K562 (cell line): Measurements from ENCODE around the gene STIM1. TPM values are rescaled to one million over a fixed set of nuclear protein-coding genes. Genes with fewer than 3 reads are reported as not detected.

Experiments
- BHLHE40 ChIP-seq: IDR thresholded peaks from 2 replicates; pipeline ENCODE4 v1.6.1; 2011; ENCODE audit warnings: low read length, improper control_type of control experiment
- BRD9 ChIP-seq: fragments of 450-650 bp; IDR thresholded peaks from 2 replicates; pipeline ENCODE4 v1.6.1; 2018; ENCODE audit warnings: low read depth; ENCODE audit not compliant: partially characterized antibody
- CBFA2T3 ChIP-seq: fragments of 450-650 bp; IDR thresholded peaks from 2 replicates; pipeline ENCODE4 v1.6.1; 2017
- EP400 ChIP-seq: fragments of 450-650 bp; IDR thresholded peaks from 2 replicates; pipeline ENCODE4 v1.6.1; 2017; ENCODE audit warnings: antibody characterized with exemption, mild to moderate bottlenecking, moderate library complexity
- FOXJ2 ChIP-seq: fragments of 200-800 bp; sonication (Bioruptor generic); IDR thresholded peaks from 2 replicates; pipeline ENCODE4 v1.6.1; 2016; ENCODE audit warnings: missing genetic modification characterization, missing compliant biosample characterization
- HNRNPH1 ChIP-seq: fragments of 200-400 bp; formaldehyde crosslinking; optimal IDR thresholded peaks from 2 replicates; pipeline ENCODE3; 2017; ENCODE audit warnings: low read depth, mild to moderate bottlenecking, low read length, moderate library complexity
- MITF ChIP-seq: IDR thresholded peaks from 2 replicates; pipeline ENCODE4 v1.6.1; 2014; ENCODE audit warnings: antibody characterized with exemption
- NFXL1 ChIP-seq: fragments of 450-650 bp; formaldehyde crosslinking; IDR thresholded peaks from 2 replicates; pipeline ENCODE4 v1.4.0; 2021; ENCODE audit warnings: mild to moderate bottlenecking
- NR4A1 ChIP-seq, 2 experiments: fragments of 250-450 bp in 1 of 2; fragments of 450-650 bp in 1 of 2; sonication (Bioruptor Pico) in 1 of 2; IDR thresholded peaks; 2 replicates each; pipeline versions ENCODE4 v1.4.0 to v1.6.1; 2016 to 2020; ENCODE audit warnings: mild to moderate bottlenecking in 2 of 2, missing compliant biosample characterization in 1 of 2, missing genetic modification characterization in 1 of 2, moderate library complexity in 1 of 2
- RBFOX2 ChIP-seq: fragments of 200-400 bp; formaldehyde crosslinking; IDR thresholded peaks from 2 replicates; pipeline ENCODE4 v1.6.1; 2017; ENCODE audit warnings: low read depth, mild to moderate bottlenecking, low read length, moderate library complexity
- SMAD1 ChIP-seq: fragments of 150-350 bp; IDR thresholded peaks from 2 replicates; pipeline ENCODE4 v1.6.1; 2014; ENCODE audit warnings: low read length, low read depth; ENCODE audit not compliant: partially characterized antibody
- SMARCE1 ChIP-seq: fragments of 450-650 bp; IDR thresholded peaks from 2 replicates; pipeline ENCODE4 v1.7.1; 2016; ENCODE audit warnings: mild to moderate bottlenecking
- TAF9B ChIP-seq: fragments of 450-650 bp; IDR thresholded peaks from 2 replicates; pipeline ENCODE4 v1.6.1; 2018; ENCODE audit warnings: mild to moderate bottlenecking; ENCODE audit not compliant: partially characterized antibody
- XRCC4 ChIP-seq: IDR thresholded peaks from one replicate; pipeline ENCODE4 v1.6.1; 2011; ENCODE audit not compliant: insufficient read depth, insufficient read length; ENCODE audit errors: extremely low read depth
- ZNF224 ChIP-seq: sonication (generic); formaldehyde crosslinking; IDR thresholded peaks from 2 replicates; pipeline ENCODE4 v1.8.0; 2022; ENCODE audit warnings: mild to moderate bottlenecking, missing genetic modification reagents
- ZNF655 ChIP-seq: fragments of 250-450 bp; sonication (Bioruptor Pico); IDR thresholded peaks from 2 replicates; pipeline ENCODE4 v1.5.0; 2021
- ZSCAN32 ChIP-seq: fragments of 450-650 bp; formaldehyde crosslinking; IDR thresholded peaks from 2 replicates; pipeline ENCODE4 v1.4.0; 2020; ENCODE audit warnings: mild to moderate bottlenecking, moderate library complexity
- polyA plus RNA-seq, 8 experiments: library from polyadenylated mRNA; depleted of rRNA in 4 of 8; stranded (reverse) in 5 of 8; unstranded in 3 of 8; fragments of >200 nt; fragmentation: Nextera tagmentation in 2 of 8; fragmentation: Illumina TruSeq in 1 of 8; extraction: Ambion mirVana in 2 of 8; extraction: Trizol in 1 of 8; gene quantifications; 2 replicates each; pipeline versions ENCODE4 v1.2.1 to v1.2.3, GENCODE V29; 2011 to 2014; ENCODE audit warnings: inconsistent platforms in 1 of 8, missing spikeins in 1 of 8
- total RNA-seq, 7 experiments: library from RNA; depleted of rRNA in 6 of 7; stranded (reverse); fragments of >200 nt in 6 of 7; fragmentation: Illumina TruSeq in 2 of 7; extraction: Trizol in 2 of 7; gene quantifications; 2 replicates each; pipeline versions ENCODE4 v1.2.1 to v1.2.3, GENCODE V29; 2011 to 2021; ENCODE audit warnings: low replicate concordance in 1 of 7
- TF ChIP-seq, protein P1 (sequence below): fragments of 450-650 bp; IDR thresholded peaks from 2 replicates; pipeline ENCODE4 v1.6.1; 2016; ENCODE audit warnings: low read depth

STIM1 gene
- total and polyA plus RNA-seq, 9 of the 15 experiments (the other 6 are each of a cell fraction or from before 2014, with no cell fraction given) = 7.7 to 50.5 (median 22.5) TPM

DNA sequence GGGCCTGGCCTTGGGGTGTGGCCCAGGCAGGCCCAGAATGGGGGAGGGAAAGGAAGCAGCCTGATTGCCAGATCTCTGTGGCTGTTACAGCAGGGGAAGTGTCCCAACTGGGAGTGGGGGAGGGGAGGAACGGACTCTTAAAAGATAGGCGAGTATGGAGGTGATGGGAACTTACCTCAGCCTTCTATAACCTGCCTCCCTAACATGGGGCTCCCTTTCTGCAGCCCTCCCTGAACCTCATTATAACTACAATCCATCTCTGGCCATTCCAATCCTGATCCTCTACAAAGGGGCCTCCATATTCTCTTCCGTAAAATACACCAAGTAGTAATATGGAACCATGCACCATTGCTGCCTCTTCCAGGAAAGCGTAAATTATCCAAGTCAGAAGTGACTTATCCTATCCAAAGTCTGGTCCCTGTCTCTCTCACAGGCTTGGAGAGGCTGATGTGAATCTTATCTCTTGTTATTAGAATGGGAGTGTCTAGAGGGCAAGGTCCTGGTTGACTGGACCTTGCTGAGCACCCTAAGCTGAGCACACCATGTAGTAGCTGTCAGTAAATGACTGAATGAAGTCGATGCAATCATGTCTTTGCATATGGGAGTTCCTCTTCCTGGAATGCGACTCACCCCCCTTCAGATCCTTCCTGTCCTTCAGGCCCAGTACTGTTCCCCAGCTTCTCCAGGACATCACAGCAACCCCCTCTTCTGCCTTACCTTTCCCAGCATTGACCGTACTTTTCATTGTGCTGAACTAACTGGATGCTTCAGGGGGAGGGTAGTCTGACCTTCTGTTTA is 20.6 kb upstream of the STIM1 start (continued):
- TF ChIP-seq, protein P1, sequence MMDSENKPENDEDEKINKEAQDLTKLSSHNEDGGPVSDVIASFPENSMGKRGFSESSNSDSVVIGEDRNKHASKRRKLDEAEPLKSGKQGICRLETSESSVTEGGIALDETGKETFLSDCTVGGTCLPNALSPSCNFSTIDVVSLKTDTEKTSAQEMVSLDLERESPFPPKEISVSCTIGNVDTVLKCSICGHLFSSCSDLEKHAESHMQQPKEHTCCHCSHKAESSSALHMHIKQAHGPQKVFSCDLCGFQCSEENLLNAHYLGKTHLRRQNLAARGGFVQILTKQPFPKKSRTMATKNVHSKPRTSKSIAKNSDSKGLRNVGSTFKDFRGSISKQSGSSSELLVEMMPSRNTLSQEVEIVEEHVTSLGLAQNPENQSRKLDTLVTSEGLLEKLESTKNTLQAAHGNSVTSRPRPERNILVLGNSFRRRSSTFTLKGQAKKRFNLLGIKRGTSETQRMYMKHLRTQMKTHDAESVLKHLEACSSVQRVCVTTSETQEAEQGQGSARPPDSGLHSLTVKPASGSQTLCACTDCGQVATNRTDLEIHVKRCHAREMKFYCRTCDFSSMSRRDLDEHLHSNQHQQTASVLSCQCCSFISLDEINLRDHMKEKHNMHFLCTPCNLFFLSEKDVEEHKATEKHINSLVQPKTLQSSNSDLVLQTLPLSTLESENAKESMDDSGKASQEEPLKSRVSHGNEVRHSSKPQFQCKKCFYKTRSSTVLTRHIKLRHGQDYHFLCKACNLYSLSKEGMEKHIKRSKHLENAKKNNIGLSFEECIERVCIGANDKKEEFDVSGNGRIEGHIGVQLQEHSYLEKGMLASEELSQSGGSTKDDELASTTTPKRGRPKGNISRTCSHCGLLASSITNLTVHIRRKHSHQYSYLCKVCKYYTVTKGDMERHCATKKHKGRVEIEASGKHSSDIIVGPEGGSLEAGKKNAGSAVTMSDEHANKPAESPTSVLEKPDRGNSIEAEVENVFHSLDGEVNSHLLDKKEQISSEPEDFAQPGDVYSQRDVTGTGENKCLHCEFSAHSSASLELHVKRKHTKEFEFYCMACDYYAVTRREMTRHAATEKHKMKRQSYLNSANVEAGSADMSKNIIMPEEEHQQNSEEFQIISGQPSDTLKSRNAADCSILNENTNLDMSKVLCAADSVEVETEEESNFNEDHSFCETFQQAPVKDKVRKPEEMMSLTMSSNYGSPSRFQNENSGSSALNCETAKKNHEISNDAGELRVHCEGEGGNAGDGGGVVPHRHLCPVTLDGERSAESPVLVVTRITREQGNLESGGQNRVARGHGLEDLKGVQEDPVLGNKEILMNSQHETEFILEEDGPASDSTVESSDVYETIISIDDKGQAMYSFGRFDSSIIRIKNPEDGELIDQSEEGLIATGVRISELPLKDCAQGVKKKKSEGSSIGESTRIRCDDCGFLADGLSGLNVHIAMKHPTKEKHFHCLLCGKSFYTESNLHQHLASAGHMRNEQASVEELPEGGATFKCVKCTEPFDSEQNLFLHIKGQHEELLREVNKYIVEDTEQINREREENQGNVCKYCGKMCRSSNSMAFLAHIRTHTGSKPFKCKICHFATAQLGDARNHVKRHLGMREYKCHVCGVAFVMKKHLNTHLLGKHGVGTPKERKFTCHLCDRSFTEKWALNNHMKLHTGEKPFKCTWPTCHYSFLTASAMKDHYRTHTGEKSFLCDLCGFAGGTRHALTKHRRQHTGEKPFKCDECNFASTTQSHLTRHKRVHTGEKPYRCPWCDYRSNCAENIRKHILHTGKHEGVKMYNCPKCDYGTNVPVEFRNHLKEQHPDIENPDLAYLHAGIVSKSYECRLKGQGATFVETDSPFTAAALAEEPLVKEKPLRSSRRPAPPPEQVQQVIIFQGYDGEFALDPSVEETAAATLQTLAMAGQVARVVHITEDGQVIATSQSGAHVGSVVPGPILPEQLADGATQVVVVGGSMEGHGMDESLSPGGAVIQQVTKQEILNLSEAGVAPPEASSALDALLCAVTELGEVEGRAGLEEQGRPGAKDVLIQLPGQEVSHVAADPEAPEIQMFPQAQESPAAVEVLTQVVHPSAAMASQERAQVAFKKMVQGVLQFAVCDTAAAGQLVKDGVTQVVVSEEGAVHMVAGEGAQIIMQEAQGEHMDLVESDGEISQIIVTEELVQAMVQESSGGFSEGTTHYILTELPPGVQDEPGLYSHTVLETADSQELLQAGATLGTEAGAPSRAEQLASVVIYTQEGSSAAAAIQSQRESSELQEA = no peak
- peak; percentile 13; the same call in 1 of the 2 replicates for TF ChIP-seq NR4A1 (CRISPR knock-in tag; IDR thresholded peaks at IDR 0.05)
- peak; percentile 8; the same call in 1 of the 2 replicates for TF ChIP-seq NR4A1 (tag; IDR thresholded peaks at IDR 0.05)
- no peak for TF ChIP-seq XRCC4
- TF ChIP-seq RBFOX2 = peak; percentile 74; the same call in 1 of the 2 replicates
- peak; percentile 69 for TF ChIP-seq TAF9B
- TF ChIP-seq CBFA2T3 = peak; percentile 83
- TF ChIP-seq SMARCE1 = peak; percentile 89
- TF ChIP-seq NFXL1 (CRISPR knock-in tag) = no peak
- TF ChIP-seq BRD9 = peak; percentile 90
- TF ChIP-seq FOXJ2 (tag) = no peak
- no peak for TF ChIP-seq ZNF655 (CRISPR knock-in tag)
- TF ChIP-seq HNRNPH1 = no peak
- 0 out of 2 replicates have a peak, but pooled peaks have one; percentile 71 for TF ChIP-seq ZSCAN32
- TF ChIP-seq MITF = no peak
- no peak for TF ChIP-seq ZNF224
- TF ChIP-seq BHLHE40 = peak; percentile 57
- peak; percentile 84 for TF ChIP-seq EP400
- TF ChIP-seq SMAD1 = peak; percentile 55
